22Rv1 (cell line): ENCODE results near the gene BIRC7.

Experiments used
- CTCF ChIP-seq: fragments of 450-650 bp; IDR thresholded peaks from 2 replicates; pipeline ENCODE4 v1.5.1; 2017; ENCODE audit warnings: mild to moderate bottlenecking
- ZFX ChIP-seq: fragments of 450-650 bp; IDR thresholded peaks from 2 replicates; pipeline ENCODE4 v1.6.1; 2017; ENCODE audit warnings: antibody characterized with exemption, borderline replicate concordance

DNA sequence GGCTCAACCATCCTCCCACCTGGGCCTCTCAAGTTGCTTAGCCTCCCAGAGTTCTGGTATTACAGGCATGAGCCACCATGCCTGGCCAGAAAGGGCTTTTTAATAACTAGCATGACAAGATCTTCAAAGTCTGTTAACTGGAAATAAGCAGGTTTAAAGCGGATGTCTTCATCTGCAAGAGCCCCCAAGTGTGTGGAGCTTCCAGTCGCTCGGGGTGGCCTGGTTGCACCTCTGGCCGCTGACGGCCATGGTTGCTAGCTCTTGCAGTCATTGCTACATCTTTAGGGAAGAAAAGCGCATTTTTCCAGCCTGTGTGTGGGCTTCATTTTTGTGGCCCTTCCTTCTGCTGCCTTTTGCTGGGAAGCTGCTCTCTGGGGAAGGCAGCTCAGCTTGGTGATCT, 44.7 kb downstream of the BIRC7 start:
- TF ChIP-seq CTCF: no peak
- no peak for TF ChIP-seq ZFX
